Stimulated activated CD8-positive, alpha-beta memory T cell treated with anti-CD3 and anti-CD28 coated beads, Interleukin-7, amount 100 ng/mL, for 4 hours (primary cell): Measurements from ENCODE around the gene TGFB1.
A peak's percentile ranks its signal among the peaks of the same experiment; 100 is the strongest.
"Not testable (repeated sequence)": the region's sequence is repeated elsewhere in the genome, so short reads cannot be mapped to it uniquely, and the experiment has no call there.

Experiments
- DNase-seq, 2 donors: peaks; one replicate each; pipeline ENCODE4 v3.0.0-alpha.2; 2020; ENCODE audit warnings: low read depth in 2 of 2

The TGFB1 gene

GRCh38 chr19:41300555-41300954, 53.2 kb downstream of the TGFB1 start:
- DNase-seq, result no peak

GRCh38 chr19:41299755-41300089, 54.0 kb downstream of the TGFB1 start:
- DNase-seq, result no peak

- DNase-seq, result no peak
Measured at GRCh38 chr19:41299046-41299754, 54.5 kb downstream of the TGFB1 start.

GRCh38 chr19:41298348-41298964, 55.3 kb downstream of the TGFB1 start:
- peak; percentile 20 to 35 for DNase-seq

- no peak for DNase-seq
Measured at GRCh38 chr19:41297628-41298347, 55.9 kb downstream of the TGFB1 start.

- no peak for DNase-seq
Measured at GRCh38 chr19:41296433-41296871, 57.3 kb downstream of the TGFB1 start.

GRCh38 chr19:41295499-41295898, 58.2 kb downstream of the TGFB1 start:
- no peak for DNase-seq

GRCh38 chr19:41294393-41294792, 59.3 kb downstream of the TGFB1 start:
- no peak for DNase-seq

GRCh38 chr19:41289814-41290213, 63.9 kb downstream of the TGFB1 start:
- not testable (repeated sequence) for DNase-seq

- DNase-seq, result no peak
Measured at GRCh38 chr19:41288673-41289530, 64.8 kb downstream of the TGFB1 start.
